Hippocampal formation (tissue), 2 donors: Measurements from ENCODE around the gene SP2.
A peak's percentile ranks its signal among the peaks of the same experiment; 100 is the strongest.

Experiments
- DNase-seq, 2 donors: peaks; one replicate each; lab custom pipeline; 2025; lab: John Stamatoyannopoulos, UW

Gene SP2

DNA sequence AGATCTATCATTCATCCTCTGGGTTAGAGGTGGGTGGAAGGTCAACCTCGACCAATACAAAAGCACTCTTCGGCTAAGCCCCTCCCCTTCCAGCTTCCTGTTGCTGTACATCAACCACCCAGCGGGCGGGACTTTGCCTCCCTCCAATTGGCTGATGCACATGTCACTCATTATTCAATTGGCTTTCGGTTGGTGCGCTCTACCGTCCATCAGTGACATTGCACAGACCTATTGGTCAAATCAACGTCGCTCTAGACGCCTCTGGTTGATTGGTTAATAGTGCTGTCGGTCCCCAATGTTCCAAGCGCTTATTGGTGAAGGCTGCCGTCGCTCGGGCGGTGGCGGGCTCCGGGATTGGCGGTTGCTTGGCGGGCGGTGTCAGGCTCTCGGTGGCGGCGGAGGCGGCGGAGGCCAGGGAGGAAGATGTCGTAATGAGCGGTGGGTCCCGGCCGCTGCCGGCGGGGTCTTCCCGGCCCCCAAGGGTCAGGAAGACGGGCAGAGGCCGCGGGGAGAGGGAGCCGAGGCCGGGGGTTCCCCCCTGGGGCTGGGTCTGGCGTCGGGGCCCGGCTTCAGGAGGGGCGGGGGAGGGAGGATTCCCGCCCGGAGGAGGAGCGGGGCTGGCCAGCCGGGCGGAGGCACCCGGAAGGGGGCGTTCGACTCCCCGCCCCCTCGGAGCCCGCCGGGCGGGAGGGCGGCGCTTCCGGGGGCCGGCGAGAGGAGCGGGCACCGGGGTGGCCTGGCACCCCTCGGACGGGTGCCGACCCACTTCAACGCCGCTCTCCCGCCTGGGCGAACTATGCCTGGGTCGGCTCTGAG is at the start of gene SP2:
Gene SP2, plus strand, starts transcription at position 381 of the 816 bp plus-strand sequence. Its CDS starts 51 bp downstream, at position 432.
- peak; percentile 100 for DNase-seq

DNA sequence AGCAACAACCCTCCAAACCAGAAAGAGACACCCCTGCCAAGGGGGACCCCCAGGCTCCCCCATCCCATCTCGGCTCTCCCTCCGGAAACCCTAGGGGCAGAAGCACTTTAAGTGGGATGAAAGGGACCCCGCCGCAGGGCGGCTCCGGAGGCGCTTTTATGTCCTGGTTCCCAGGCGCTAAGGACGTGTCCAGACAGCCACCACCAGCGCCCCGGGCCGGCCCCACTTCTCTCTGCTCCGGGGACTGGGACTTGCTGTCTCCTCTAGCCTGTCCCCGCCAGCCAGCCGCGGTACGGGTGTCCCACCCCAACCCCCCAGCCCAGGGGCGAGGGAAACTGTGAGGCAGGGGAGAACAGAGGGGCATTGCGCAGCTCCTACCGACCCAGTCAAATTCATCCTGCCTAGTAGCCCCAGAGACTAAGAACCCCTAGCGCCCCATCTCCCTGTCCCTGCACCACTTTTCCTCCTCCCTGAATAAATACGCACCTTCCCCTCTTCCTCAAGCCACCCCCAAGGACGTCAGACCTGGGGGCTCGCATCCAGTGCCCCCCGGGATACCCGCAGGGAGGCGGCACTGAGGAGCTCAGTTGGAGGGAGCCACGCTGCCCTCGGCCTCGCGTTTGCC is 49.2 kb upstream of the SP2 start:
- no peak for DNase-seq

DNA sequence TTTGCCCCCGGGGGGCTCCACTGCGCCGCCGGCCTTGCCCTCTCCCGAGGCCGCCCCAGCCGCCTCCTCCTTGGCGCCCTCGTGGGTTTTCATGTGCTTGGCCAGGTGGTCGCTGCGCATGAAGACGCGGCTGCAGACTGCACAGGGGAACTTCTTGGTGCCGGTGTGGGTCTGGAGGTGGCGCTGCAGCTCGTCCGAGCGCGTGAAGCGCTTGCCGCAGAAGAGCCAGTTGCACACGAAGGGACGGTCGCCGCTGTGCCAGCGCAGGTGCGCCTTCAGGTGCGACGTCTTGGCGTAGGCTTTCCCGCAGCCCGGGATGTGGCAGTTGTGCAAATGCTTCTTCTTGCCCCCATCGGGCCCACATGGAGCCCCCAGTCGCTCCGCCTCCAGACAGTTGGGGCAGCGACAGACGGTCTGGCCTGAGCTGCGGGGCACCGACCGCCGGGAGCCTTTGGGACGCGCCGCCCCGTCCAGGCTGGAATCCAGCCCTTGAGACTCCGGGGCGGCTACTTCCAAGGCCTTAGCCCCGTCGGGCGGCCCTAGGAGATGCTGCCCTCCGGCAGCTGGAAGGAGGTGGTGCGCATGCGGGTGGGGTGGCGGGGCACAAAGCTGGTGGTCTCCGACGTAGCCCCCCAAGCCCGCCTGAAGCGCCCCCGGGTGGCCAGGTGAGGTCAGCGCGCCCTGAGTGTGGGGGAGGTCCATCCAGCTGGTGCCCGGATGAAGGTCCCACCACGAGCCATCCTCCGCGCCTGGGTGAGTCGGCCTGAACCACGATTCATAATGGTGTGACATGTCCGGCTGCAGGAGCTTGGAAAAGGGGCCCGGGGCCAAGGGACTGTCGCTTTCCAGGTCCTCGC is 48.5 kb upstream of the SP2 start:
- no peak for DNase-seq

DNA sequence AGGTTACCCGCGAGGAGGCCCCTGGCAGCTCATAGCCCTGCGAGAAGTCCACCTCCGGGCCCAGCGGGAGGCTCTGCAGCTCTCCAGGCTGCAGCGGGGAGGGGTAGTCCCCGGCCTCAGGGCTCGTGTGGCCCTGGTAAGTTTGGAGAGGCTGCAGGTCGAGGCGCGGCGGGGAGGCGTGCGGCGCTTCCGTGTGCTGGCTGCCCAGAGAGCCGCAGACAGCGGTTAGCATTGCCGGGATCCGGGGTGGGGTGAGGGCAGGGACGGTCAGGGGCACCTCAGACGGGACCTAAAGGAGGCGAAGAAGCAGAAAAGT is 47.9 kb upstream of the SP2 start:
- no peak for DNase-seq

DNA sequence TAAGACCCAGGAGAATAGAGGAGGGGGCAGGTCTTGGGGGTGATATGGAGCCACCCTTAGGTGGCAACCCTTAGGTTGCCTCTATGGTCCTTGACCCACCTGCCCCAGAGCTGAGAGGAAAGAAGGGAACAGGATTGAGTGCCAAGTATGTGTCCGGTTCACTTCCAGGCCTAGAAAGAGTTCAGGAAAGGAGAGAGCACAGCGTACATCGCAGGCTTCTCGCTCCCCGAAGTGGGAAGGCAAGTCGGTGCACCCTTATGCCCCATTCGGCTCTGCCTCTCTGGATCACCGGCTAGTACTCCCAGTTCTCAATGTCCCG is 45.7 kb upstream of the SP2 start:
- DNase-seq: no peak

DNA sequence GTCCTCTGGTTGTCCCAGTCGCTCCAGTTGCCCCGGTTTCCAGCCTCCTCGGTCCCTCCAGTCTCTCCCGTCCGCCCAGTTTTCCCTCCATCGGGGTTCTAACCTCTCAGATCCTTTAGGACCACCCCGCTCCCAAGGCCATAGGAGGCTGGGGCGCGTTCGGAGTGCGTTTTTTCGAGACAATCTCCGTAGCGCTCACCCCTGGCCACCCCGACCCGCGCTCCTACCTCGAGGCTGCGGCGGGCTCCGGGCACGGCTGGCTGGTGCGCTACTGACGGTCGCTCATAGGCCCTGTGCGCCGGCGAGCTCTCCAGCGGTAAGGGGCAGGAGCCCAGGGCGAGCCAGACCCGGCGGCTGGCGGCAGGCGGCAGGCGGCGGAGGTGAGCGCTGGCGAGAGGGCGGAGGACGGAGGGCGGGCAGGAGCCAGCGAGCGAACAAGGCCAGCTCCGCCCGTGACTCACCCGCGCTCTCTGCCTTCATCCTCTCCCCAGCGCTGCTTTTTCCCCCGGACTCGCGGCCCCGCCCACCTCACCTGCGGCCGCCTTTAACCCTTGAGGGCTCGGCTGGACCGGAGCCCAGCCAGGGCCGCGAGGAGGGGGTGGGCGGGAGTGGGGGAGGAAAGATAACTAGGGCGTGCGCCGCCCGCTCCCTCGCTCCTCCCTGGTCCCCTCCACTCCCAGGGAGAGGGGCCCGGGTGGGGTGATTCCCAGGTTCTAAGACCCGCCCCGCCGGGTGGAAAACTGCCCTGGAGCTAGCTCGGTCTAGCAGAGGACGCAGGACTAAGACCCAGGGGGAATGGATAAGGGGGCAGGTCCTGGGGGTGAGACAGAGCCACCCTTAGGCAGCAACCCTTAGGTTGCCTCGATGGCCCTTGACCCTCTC is 45.1 kb upstream of the SP2 start, which contains the start of gene SP6:
Gene SP6, minus strand, starts transcription at position 472 of the 882 bp plus-strand sequence. CDS start 2,734 bp downstream, outside the sequence.
- no peak for DNase-seq

DNA sequence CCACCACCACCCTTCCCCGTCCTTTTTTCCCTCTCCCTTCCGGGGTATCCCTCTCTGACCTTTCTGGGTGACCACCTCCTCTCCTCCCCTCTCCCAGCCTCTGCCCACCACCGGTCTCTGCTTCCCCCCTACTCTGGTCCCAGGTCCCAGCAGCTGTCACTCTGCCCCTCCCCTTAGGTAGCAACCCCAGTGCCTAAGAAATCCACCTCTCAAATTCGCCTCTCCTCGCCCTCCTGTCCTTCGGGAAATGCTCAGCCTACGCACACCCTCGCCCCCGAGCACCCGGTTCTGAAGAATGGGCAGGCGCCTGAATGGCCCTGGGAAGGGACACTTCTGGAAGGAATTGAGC is 44.3 kb upstream of the SP2 start:
- DNase-seq: no peak

DNA sequence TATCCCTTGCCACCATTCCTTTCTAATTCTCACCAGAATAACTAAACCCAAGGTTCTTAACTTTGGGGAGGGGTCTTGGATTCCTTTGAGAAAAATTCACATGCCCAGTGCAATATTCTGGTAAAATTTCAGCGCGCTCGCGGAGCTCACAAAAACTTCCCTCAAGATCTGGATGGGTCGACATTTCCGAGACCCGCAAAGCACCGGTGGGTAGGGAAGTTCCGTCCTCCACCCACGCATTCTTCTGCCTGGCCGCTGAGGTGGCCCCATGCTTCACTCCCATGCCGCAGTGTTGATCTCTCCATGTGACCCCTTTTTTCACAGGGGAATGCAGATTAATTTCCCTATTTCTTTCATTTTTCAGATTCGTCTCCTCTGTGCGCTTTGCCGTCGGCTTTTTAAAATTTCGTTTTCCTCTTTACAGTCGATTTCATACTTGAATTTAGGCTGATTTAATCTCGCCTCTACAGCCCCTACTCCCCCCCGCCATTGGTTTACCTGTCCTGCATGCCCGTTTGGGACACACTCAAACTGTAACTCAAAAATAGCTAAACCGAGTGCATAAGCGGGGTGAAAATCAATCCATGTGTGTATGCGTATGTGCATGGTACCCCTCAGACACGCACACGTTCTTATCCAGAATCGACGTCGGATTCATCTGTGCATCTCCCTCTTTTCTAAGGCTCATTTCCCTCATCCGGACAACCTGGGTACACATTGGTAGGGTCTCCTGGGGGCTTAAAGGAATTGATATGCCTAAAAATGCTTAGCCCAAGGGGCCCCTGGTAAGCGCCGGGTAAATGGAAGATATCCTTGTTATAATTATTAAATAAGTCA is 43.7 kb upstream of the SP2 start:
- no peak for DNase-seq

DNA sequence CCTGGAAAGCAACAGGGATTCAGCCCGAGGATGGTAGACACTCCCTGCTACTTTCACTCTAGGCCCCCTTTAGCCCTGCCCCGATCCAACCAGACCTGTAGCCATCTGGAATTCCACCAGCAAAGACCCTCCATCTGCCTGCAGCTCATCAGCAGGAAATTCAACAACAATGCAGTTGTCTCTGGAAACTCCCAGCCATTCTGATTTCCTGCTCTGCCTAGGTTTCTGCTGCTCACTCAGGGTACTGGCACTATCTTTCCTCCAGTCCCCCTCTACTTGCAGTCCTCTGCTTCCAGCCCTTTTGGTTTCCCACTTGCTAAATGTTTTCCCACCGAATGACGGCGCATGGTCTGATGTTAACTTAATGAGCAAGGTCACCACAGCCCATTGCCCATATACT is 42.4 kb upstream of the SP2 start:
- DNase-seq: no peak

DNA sequence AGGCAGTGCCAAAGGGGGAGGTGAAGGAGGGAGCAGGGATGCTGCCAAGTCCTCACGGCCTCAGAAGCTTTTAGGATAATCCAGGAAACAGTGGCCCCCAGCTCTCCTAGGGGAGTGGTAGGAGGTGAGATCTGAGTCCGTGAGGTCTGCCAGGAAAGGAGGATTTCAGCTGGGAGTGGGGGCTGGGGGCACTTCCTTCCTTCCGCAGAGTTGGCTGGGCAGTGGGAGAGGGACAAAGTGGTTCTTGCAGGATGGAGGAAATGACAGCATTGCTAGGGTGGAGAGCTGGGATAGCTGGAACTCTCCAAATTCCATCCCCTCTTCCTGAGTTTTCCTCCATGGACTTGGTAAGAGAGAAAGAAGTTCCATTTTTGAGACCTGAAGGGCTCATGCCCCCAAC is 40.3 kb upstream of the SP2 start:
- no peak for DNase-seq

DNA sequence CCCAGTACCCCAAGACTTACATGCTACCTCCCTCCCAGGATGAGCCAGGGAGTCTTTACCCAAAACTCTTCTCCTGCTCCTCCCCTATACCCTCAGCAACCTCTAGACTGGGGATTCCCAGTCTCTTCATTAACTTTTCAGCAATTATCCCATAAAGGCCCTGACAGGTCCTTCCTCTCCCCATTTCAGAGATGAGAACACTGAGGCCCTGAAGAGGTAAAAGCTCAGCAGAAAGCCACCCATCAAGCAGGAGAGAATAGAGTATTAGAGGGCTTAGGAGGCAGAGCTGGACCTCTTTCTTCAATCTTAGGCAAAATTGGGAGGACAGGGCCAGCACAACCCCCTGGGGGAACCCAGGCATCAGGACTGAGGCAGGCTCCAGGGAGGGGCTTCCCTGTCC is 39.2 kb upstream of the SP2 start:
- DNase-seq: no peak

DNA sequence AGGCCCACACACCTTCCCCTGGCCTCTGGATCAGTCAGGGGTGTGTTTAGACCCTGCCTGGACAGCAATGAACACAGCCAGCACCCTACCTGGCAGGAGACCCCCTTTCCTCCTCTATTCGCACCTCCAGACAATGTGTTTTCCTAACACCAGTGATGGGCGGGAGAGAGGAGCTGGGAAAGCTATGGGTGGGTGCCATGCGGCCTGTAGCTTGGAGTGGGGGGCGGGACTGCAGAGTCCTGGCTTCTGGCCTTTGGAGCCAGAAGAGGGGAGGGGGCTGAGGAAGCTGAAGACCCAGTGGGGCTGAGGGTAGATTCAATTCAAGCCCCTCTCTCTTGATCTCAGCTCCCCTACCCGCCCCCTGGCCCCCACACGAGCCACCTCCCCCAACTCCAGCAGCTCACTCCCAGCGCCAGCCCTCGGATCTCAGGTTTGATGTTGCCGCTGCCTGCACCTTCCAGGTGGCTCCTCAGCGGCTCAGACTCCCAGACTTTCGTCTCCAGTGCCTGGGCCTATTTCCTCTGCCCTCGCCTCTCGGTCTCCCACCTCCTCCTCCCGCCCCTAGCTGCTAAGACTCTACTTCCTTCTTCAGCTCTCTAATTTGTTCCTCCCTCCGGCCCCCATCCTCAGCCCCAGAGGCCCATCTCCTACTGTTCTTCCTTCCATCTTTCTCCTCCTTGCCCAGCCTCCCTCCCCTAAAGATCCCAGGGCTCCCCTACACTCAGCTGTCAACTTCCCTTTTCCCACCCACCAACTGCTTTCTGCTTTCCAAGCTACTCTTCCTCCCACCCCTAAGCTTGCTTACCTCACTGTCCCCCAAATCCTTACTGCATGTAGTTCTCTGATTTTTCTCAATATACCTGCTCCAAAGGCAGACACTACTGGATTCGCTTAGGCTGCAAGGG is 38.2 kb upstream of the SP2 start:
- DNase-seq: no peak

DNA sequence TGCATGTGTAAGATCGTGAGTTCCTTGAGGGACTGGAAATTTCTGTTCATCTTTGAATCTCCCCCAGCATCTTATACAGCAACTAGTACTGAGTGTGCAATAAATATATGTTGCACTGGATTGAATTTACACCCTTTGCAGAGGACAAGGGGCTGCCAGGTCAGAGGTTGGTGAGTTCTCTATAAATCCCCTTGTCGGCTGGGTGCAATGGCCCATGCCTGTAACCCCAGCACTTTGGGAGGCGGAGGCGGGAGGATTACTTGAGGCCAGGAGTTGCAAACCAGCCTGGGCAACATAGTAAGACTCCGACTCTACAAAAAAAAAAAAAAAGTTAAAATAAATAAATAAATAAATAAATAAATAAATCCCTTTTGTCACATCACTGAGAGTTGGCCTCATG is 35.6 kb upstream of the SP2 start:
- no peak for DNase-seq

DNA sequence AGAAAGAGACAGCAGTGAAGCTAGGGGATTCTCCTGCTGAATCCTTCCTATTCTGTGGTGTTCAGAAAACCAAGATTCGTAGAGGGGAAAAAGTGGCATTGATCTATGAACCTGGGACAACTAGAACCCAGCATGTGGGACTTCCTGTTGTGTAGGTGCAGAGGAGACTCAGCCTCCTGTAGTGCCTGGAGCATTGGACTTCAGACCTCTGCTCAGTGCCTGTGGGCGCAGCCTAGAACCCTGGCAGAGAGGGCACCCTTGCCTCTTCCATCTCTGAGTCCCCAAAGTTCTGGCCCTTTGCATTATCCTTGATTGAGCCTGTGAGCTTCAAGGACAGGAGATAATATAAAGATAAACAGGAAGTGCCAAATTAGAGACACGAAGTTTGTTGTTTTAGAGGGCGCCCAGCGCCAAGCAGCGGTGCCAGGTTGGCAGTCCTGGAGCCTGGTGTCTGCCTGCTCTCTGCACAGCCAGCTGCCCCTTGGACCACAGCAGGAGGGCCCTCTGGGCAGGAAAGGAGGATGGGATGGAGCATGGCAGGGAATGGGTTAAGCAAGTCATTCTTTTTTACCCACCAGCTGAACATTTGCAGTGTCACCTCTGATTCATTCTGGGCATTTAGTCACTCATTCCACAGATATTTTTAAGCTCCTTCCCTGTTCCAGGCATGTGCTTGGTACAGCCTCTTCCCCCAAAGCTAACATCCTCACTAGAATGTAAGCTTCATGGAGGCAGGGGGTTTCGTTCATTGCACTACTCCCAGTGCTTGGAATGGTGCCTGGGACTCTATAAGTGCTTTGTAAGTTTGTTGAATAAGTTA is 33.2 kb upstream of the SP2 start:
- DNase-seq: no peak

DNA sequence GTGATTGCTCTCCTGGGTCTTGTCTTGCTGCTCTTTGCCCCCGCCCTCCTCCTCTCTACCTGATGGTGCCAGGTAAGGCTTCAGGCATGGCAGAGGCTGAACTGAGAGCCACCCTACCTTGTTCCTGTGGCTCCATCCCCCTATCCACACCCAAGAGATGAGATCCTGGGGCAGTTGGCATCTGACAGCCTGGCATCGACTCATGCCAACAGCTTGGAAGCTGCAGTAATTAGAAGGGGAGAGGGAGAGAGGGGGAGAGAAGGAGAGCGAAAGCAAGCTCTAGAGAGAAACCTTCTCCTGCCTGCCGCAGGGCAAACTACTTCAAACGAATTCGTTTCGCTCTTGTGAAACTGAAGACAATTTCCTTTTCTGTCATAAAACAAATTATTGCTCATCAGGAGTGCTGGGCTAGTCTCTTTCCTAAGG is 31.2 kb upstream of the SP2 start:
- DNase-seq: no peak

DNA sequence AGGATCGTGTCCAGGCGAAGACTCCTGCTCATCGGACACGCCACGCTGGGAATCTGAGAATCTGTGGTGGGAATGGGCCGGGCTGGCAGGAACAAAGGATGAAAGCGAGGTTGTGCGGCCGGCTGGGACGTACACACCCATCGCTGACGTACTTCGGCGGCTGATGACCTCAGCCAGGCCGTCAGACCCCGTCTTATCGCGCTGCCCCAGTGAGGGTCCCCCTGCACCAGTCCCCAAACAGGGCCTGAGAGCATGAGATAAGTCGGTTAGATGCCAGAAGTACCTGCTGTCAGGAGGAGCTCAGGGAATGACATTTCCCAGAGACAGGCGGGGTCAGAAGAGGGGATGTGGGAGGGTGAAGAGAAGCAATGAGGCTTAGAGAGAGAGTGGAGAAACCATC is 29.1 kb upstream of the SP2 start:
- DNase-seq: no peak

DNA sequence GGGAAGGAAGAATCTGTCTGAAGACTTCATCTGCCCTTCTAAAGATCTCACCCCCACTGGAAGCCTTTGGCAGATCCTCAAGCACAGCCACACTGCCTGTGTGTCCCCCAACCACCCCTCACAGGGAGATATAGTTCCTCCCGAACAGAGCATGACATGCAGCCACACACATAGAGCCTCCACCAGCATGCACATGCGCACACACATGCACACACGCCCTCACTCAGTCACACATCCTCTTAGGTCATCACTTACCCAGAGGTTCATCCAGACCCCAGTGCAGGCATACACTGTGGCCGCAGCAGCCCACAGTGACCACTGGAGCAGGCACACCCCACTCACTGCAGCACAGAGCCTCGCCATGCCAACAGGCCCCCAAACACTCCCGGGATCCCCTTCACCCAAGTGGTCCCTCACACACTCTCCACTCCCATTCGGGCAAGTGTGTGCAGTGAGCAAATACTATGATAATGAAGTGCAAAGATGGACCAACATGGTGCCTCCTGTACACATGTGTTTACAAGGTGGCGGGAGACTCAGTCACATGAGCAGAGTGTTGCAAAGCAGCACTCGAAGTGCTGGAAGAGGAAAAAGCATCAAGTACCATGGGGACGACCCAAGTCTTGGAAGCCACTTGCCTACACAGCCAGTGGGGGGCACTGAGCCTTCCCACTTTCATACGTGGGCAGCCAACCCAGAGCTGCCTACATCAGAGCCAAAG is 28.1 kb upstream of the SP2 start:
- no peak for DNase-seq

DNA sequence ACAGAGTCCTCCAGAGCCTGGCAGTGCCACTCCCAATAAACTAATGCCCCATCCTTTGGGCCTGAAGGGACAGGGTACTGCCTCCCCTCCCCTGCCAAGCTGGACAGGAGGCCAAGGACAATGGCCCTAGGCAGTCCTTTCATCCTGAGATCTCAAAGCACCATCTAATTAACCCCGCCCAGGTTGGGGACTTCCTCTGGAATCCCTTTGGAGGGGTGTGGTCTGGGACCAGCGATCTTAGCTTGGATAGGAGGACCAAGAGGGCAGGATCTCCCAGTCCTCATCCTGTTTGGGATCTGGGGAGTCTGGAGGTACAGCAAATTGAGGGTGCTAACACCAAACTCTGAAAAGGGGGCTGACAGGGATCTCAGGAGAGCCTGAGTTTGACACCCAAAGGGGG is 26.9 kb upstream of the SP2 start:
- DNase-seq: no peak
